Keratinocyte (primary cell): ENCODE data around the gene HOXD8.

ENCODE experiments used
- CTCF ChIP-seq, 3 experiments: IDR thresholded peaks in 1 of 3; conservative IDR thresholded peaks in 1 of 3; optimal IDR thresholded peaks in 1 of 3; 2 replicates in 2 of 3; 3 replicates in 1 of 3; pipeline versions ENCODE3 to v1.5.1; 2011; ENCODE audit warnings: low read length in 3 of 3, mild to moderate bottlenecking in 3 of 3, moderate library complexity in 2 of 3, control low read depth in 1 of 3, inconsistent platforms in 1 of 3; ENCODE audit not compliant: insufficient read depth in 2 of 3; ENCODE audit errors: extremely low read depth in 1 of 3
- EZH2 ChIP-seq: IDR thresholded peaks from one replicate; pipeline ENCODE4 v1.6.1; 2012; ENCODE audit warnings: inconsistent platforms, mild to moderate bottlenecking, low read length, moderate library complexity

GRCh38 chr2:176128982-176129796 is at the start of gene HOXD8:
- TF ChIP-seq CTCF (optimal IDR thresholded peaks at IDR 0.05 in 1 of 3, IDR thresholded peaks at IDR 0.05 in 1 of 3, conservative IDR thresholded peaks at IDR 0.05 in 1 of 3; ENCODE audit: extremely low read depth in 1 of 3, insufficient read depth in 2 of 3, low read length in 3 of 3) (no peak), EZH2 (peak; percentile 43)
